Stimulated activated CD8-positive, alpha-beta memory T cell treated with anti-CD3 and anti-CD28 coated beads, Interleukin-15, amount 100 ng/mL, for 1 hour (primary cell): ENCODE measurements around the gene LRG1.

Source experiments
- DNase-seq: peaks from one replicate; pipeline ENCODE4 v3.0.0-alpha.2; 2020; ENCODE audit warnings: low read depth

The LRG1 gene

DNA sequence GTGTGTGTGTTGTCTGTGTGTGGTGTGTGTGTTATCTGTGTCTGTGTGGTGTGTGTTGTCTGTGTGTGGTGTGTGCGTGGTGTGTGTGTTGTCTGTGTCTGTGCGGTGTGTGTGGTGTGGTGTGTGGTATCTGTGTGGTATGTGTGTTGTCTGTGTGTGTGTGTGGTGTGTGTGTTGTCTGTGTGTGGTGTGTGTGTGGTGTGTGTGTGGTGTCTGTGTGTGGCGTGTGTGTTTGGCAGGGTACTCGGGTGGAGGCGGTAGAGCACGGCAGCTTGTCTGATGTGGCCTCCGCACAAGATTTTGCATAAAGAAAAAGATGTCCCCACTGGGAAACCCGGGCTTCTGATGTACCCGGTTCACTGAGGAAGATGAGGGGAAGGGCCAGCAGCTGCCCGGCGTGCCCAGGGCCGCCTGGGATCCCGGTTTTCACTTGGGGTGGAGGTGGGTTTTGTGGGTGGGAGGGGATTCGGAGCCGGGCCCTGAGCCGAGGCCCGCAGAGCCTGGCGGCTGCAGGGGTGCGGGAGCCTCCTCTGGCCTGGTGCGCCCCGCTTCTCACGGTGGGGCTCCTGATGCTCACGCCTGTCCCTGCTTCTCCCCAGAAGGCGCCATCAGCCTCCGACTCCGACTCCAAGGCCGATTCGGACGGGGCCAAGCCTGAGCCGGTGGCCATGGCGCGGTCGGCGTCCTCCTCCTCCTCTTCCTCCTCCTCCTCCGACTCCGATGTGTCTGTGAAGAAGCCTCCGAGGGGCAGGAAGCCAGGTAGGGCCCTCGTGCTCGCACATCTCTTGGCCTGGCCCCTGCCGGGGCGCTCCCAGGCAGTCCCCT, 46.5 kb downstream of the LRG1 start:
- no peak for DNase-seq

DNA sequence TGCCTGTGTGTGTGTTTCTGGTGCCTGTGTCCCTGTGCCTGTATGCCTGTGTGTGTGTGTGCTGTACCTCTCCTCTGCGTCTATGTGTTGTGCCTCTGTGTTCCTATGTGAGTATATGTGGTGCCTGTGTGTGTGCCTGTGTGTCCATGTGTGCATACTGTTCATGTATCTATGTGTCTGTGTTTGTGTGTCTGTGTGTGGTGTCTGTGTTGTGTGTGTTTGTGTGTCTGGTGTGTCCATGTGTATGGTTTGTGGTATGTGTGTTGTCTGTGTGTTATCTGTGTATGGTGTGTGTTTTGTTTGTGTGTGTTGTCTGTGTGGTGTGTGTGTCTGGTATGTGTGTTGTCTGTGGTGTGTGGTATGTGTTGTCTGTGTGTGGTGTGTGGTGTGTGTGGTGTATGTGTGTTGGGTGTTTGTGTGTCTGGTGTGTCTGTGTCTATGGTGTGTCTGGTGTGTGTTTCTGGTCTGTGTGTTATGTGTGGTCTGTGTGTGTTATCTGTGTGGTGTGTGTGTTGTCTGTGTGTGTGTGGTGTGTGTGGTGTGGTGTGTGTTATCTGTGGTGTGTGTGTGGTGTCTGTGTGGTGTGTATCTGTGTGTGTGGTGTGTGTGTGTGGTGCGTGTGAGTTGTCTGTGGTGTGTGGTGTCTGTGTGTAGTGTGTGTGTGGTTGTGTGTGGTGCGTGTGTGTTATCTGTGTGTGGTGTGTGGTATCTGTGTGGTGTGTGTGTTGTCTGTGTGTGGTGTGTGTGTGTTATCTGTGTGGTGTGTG, 47.3 kb downstream of the LRG1 start:
- DNase-seq: no peak

DNA sequence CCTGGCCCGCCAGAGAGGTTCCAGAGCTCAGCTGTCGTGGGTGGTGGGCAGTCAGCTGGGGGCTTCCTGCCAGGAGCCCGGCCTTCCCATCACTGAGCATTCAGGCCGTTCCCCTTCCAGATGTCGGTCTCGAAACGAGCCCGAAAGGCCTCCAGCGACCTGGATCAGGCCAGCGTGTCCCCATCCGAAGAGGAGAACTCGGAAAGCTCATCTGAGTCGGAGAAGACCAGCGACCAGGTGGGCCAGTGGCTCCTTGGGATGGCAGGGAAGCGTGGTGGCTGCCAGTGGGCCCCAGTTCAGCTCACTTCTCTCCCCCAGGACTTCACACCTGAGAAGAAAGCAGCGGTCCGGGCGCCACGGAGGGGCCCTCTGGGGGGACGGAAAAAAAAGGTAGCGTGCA, 48.4 kb downstream of the LRG1 start:
- DNase-seq: no peak

DNA sequence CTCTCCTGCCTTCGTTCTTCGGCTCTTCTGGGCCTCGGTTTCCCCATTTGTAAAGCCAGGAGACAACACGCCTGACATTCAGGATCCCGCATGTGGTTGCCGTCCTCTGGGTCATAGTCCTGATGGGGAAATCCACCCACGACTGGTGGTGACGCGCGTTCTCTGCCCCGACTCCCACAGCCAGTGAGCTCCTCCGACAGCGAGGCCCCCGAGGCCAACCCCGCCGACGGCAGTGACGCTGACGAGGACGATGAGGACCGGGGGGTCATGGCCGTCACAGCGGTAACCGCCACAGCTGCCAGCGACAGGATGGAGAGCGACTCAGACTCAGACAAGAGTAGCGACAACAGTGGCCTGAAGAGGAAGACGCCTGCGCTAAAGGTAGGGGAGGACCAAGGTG, 51.3 kb downstream of the LRG1 start:
- DNase-seq: no peak

DNA sequence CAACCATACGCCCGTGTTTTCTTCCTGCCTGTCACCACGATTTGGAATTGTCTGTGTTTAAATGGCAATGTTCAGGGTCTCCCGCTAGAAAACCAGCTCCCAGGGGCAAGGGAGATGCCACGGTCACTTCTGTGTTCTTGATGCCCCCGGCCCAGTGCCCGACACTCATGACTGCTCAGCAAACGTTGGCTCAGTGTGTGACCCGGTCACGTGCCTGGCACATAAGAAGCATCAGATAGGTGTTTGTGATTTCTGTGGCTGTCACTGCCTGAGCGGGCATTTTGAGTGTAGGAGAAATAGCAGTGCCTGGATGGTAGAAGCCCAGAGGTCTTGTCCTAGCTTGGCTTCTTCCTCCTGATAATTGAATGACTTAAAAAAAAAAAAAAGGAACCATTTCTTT, 52.3 kb downstream of the LRG1 start:
- DNase-seq: no peak
